H9 (cell line): ENCODE data around the gene ANKRD11. TPM values are rescaled to one million over a fixed set of nuclear protein-coding genes. Genes with fewer than 3 reads are reported as not detected.
"Not testable (repeated sequence)": the region's sequence is repeated elsewhere in the genome, so short reads cannot be mapped to it uniquely, and the experiment has no call there.

Source experiments
- DNase-seq: peaks from one replicate; pipeline ENCODE4 v3.0.0-alpha.2; 2017
- H2AFZ ChIP-seq: one replicate; pipeline ENCODE4 v1.6.1; 2013; ENCODE audit warnings: mild to moderate bottlenecking, low read length, control low read depth, moderate library complexity
- H2AK5ac ChIP-seq: 2 replicates; pipeline ENCODE4 v1.6.1; 2013; ENCODE audit warnings: low read length, control low read depth, mixed read lengths; ENCODE audit not compliant: insufficient read length
- H2BK120ac ChIP-seq: one replicate; pipeline ENCODE4 v1.6.1; 2013; ENCODE audit warnings: low read depth, mild to moderate bottlenecking, low read length, control low read depth, inconsistent platforms; ENCODE audit not compliant: poor library complexity, severe bottlenecking
- H2BK12ac ChIP-seq: 2 replicates; pipeline ENCODE4 v1.6.1; 2013; ENCODE audit warnings: low read length, control low read depth, mixed read lengths, low read depth; ENCODE audit not compliant: insufficient read length
- H2BK15ac ChIP-seq: 2 replicates; pipeline ENCODE4 v1.6.1; 2013; ENCODE audit warnings: low read depth, low read length, control low read depth
- H2BK20ac ChIP-seq: one replicate; pipeline ENCODE4 v1.6.1; 2013; ENCODE audit warnings: low read depth, mild to moderate bottlenecking, low read length, control low read depth, inconsistent platforms; ENCODE audit not compliant: poor library complexity, severe bottlenecking
- H2BK5ac ChIP-seq: 2 replicates; pipeline ENCODE4 v1.6.1; 2013; ENCODE audit warnings: low read length, control low read depth, mixed read lengths; ENCODE audit not compliant: insufficient read length
- H3K14ac ChIP-seq: 2 replicates; pipeline ENCODE4 v1.6.1; 2013; ENCODE audit warnings: low read length, control low read depth; ENCODE audit not compliant: insufficient read depth
- H3K18ac ChIP-seq: 2 replicates; pipeline ENCODE4 v1.6.1; 2013; ENCODE audit warnings: low read depth, mild to moderate bottlenecking, mixed read lengths, low read length, control low read depth; ENCODE audit not compliant: insufficient read length
- H3K23ac ChIP-seq: 2 replicates; pipeline ENCODE4 v1.6.1; 2013; ENCODE audit warnings: low read length, control low read depth, mixed read lengths, low read depth; ENCODE audit not compliant: insufficient read length
- H3K23me2 ChIP-seq: 2 replicates; pipeline ENCODE4 v1.6.1; 2013; ENCODE audit warnings: low read depth, mild to moderate bottlenecking, mixed read lengths, low read length, control low read depth; ENCODE audit not compliant: insufficient read length, poor library complexity, severe bottlenecking
- H3K27ac ChIP-seq: 2 replicates; pipeline ENCODE4 v1.5.1; 2013; ENCODE audit warnings: low read length, control low read depth, mixed read lengths, low read depth; ENCODE audit not compliant: insufficient read length
- H3K27me3 ChIP-seq: 2 replicates; pipeline ENCODE4 v1.6.1; 2013; ENCODE audit warnings: low read length, control low read depth, inconsistent platforms; ENCODE audit not compliant: insufficient read depth
- H3K4ac ChIP-seq: 2 replicates; pipeline ENCODE4 v1.6.1; 2013; ENCODE audit warnings: low read depth, mild to moderate bottlenecking, control low read depth, inconsistent platforms, low read length, moderate library complexity
- H3K4me1 ChIP-seq: 2 replicates; pipeline ENCODE4 v1.6.1; 2013; ENCODE audit warnings: low read length, control low read depth, inconsistent platforms; ENCODE audit not compliant: insufficient read depth
- H3K4me2 ChIP-seq: 2 replicates; pipeline ENCODE4 v1.6.1; 2013; ENCODE audit warnings: low read length, control low read depth, mixed read lengths; ENCODE audit not compliant: insufficient read length, insufficient read depth
- H3K56ac ChIP-seq: 2 replicates; pipeline ENCODE4 v1.6.1; 2013; ENCODE audit warnings: low read depth, mild to moderate bottlenecking, mixed read lengths, low read length, control low read depth; ENCODE audit not compliant: insufficient read length
- H3K79me1 ChIP-seq: 2 replicates; pipeline ENCODE4 v1.6.1; 2013; ENCODE audit warnings: low read depth, mild to moderate bottlenecking, moderate library complexity, low read length, control low read depth, inconsistent platforms; ENCODE audit not compliant: insufficient read depth, poor library complexity, severe bottlenecking
- H3K79me2 ChIP-seq: 2 replicates; pipeline ENCODE4 v1.6.1; 2013; ENCODE audit warnings: low read length, control low read depth, inconsistent platforms; ENCODE audit not compliant: insufficient read depth
- H3K9ac ChIP-seq: 2 replicates; pipeline ENCODE4 v1.6.1; 2013; ENCODE audit warnings: low read length, control low read depth, mixed read lengths; ENCODE audit not compliant: insufficient read length; ENCODE audit errors: extremely low read depth
- H3K9me3 ChIP-seq: one replicate; pipeline ENCODE4 v1.6.1; 2013; ENCODE audit warnings: low read depth, low read length, inconsistent platforms; ENCODE audit not compliant: control insufficient read depth
- H3T11ph ChIP-seq: one replicate; pipeline ENCODE4 v1.6.1; 2013; ENCODE audit warnings: mild to moderate bottlenecking, low read length, control low read depth, inconsistent platforms
- H4K20me1 ChIP-seq: one replicate; pipeline ENCODE4 v1.6.1; 2013; ENCODE audit not compliant: control insufficient read depth, insufficient read length, insufficient read depth
- H4K5ac ChIP-seq: 2 replicates; pipeline ENCODE4 v1.6.1; 2013; ENCODE audit warnings: low read depth, mild to moderate bottlenecking, mixed read lengths, low read length, control low read depth; ENCODE audit not compliant: insufficient read length
- H4K8ac ChIP-seq: replicated peaks from 2 replicates; pipeline ENCODE4 v1.6.1; 2013; ENCODE audit warnings: low read length, control low read depth, mixed read lengths, low read depth; ENCODE audit not compliant: insufficient read length
- H4K91ac ChIP-seq: 2 replicates; pipeline ENCODE4 v1.6.1; 2013; ENCODE audit warnings: low read depth, mild to moderate bottlenecking, moderate library complexity, mixed read lengths, low read length, control low read depth; ENCODE audit not compliant: insufficient read length
- H3K27ac Mint-ChIP-seq, 3 experiments: 2 replicates in 2 of 3; 3 replicates in 1 of 3; pipeline ENCODE4 v1.8.0; 2020 to 2021; ENCODE audit warnings: mixed read lengths in 3 of 3, mild to moderate bottlenecking in 1 of 3, moderate library complexity in 1 of 3
- H3K27me3 Mint-ChIP-seq: 2 replicates; pipeline ENCODE4 v1.8.0; 2021; ENCODE audit warnings: low read depth, mild to moderate bottlenecking, moderate library complexity, mixed read lengths
- H3K36me3 Mint-ChIP-seq, 3 experiments: 2 replicates in 2 of 3; 3 replicates in 1 of 3; pipeline ENCODE4 v1.8.0; 2020 to 2021; ENCODE audit warnings: low read depth in 3 of 3, mixed read lengths in 3 of 3; ENCODE audit not compliant: insufficient read depth in 1 of 3
- H3K4me1 Mint-ChIP-seq, 2 experiments: 2 replicates each; pipeline ENCODE4 v1.8.0; 2020; ENCODE audit warnings: mixed read lengths in 2 of 2
- H3K4me3 Mint-ChIP-seq, 2 experiments: 2 replicates in 1 of 2; 3 replicates in 1 of 2; pipeline ENCODE4 v1.8.0; 2020 to 2021; ENCODE audit warnings: mild to moderate bottlenecking in 2 of 2, mixed read lengths in 2 of 2, moderate library complexity in 1 of 2
- H3K9me3 Mint-ChIP-seq, 2 experiments: 2 replicates in 1 of 2; 3 replicates in 1 of 2; pipeline ENCODE4 v1.8.0; 2020; ENCODE audit warnings: mild to moderate bottlenecking in 2 of 2, mixed read lengths in 2 of 2, moderate library complexity in 1 of 2
- CTCF ChIP-seq: fragments of 200-600 bp; sonication (generic); conservative IDR thresholded peaks from 3 replicates; pipeline ENCODE4 v1.8.0; 2021; ENCODE audit warnings: antibody characterized with exemption, mild to moderate bottlenecking
- WGBS: extraction: QIAGEN DNeasy Blood & Tissue Kit; methylation state at CpG from one replicate; pipeline ENCODE4 v1.1.7; 2013; ENCODE audit warnings: missing lambda C conversion rate, low lambda C conversion rate, mixed read lengths; ENCODE audit not compliant: insufficient read length; ENCODE audit errors: extremely low coverage; 5-methylcytosine and 5-hydroxymethylcytosine counted together
- total RNA-seq: library from RNA; stranded (reverse); gene quantifications from 2 replicates; pipeline ENCODE4 v1.2.1, GENCODE V29; 2021

Gene ANKRD11
- total RNA-seq, 1 experiment from 2014 or later: 181 TPM

GRCh38 chr16:89436366-89436765 lies 54.0 kb downstream of the ANKRD11 start:
- H3K9me3 ChIP-seq: no peaks in the 10 kb centered on the region
- H2BK15ac ChIP-seq: no peak overlapping the region
- no peak overlapping the region for H3K56ac ChIP-seq
- H3T11ph ChIP-seq: no peak overlapping the region
- H2BK5ac ChIP-seq: no peak overlapping the region
- no peak overlapping the region for H3K23ac ChIP-seq
- peaks cover 3% of the 10 kb centered on the region in 2 experiments; a peak in 2 of 5 replicates for H3K9me3 Mint-ChIP-seq
- H3K23me2 ChIP-seq: no peaks in the 10 kb centered on the region
- no peak overlapping the region for H4K5ac ChIP-seq
- H3K27ac Mint-ChIP-seq: no peak overlapping the region
- H3K27ac ChIP-seq: no peak overlapping the region
- H2AK5ac ChIP-seq: no peak overlapping the region
- H3K4me1 ChIP-seq: peaks cover 10% of the 10 kb centered on the region
- no peak overlapping the region for H3K4me2 ChIP-seq
- H2BK20ac ChIP-seq: no peak overlapping the region
- no peak overlapping the region for H3K9ac ChIP-seq
- no peak for DNase-seq
- no peaks in the 10 kb centered on the region for H3K27me3 ChIP-seq
- H3K18ac ChIP-seq: no peak overlapping the region
- no peak overlapping the region for H2BK120ac ChIP-seq
- peaks cover 95% of the 10 kb centered on the region for H3K79me2 ChIP-seq
- H2BK12ac ChIP-seq: no peak overlapping the region
- no peak for TF ChIP-seq CTCF
- peaks cover 7% of the 10 kb centered on the region for H3K79me1 ChIP-seq
- no peak overlapping the region for H4K91ac ChIP-seq
- WGBS: no CpG with 5 or more reads among the region's 10 CpGs
- H4K20me1 ChIP-seq: peaks cover 3% of the 10 kb centered on the region
- H3K27me3 Mint-ChIP-seq: no peaks in the 10 kb centered on the region; the same call in 1 of the 2 replicates
- no peak overlapping the region for H4K8ac ChIP-seq
- peaks cover 40 to 43% of the 10 kb centered on the region in 2 experiments for H3K4me1 Mint-ChIP-seq
- H2AFZ ChIP-seq: no peak overlapping the region
- no peak overlapping the region for H3K4me3 Mint-ChIP-seq
- H3K14ac ChIP-seq: no peak overlapping the region
- H3K36me3 Mint-ChIP-seq: peaks cover 11 to 21% (median 17%) of the 10 kb centered on the region in 3 experiments
- no peak overlapping the region for H3K4ac ChIP-seq

GRCh38 chr16:89435059-89435458 lies 55.3 kb downstream of the ANKRD11 start:
- H2BK5ac ChIP-seq, H2BK120ac ChIP-seq, DNase-seq, H3K23ac ChIP-seq, H3K4ac ChIP-seq, H2AFZ ChIP-seq, H3K4me2 ChIP-seq, H4K8ac ChIP-seq, H3K4me3 Mint-ChIP-seq, H3K18ac ChIP-seq, H3K27me3 ChIP-seq, H4K20me1 ChIP-seq, H3K4me1 ChIP-seq, H4K5ac ChIP-seq, H3K9ac ChIP-seq, H2BK12ac ChIP-seq, H4K91ac ChIP-seq, H3K27me3 Mint-ChIP-seq, H3K14ac ChIP-seq, H3K27ac ChIP-seq, H3T11ph ChIP-seq, H3K56ac ChIP-seq, H2BK15ac ChIP-seq, H3K79me1 ChIP-seq, H2BK20ac ChIP-seq, H3K23me2 ChIP-seq, H2AK5ac ChIP-seq, H3K9me3 Mint-ChIP-seq, H3K9me3 ChIP-seq: not testable (repeated sequence)
- no CpG with 5 or more reads among the region's 5 CpGs for WGBS
- H3K27ac Mint-ChIP-seq: peak overlapping the region in 2 of 3 experiments; percentile 14 to 44; a peak in 4 of 7 replicates
- H3K79me2 ChIP-seq: peaks cover 96% of the 10 kb centered on the region
- peaks cover 11 to 19% (median 14%) of the 10 kb centered on the region in 3 experiments for H3K36me3 Mint-ChIP-seq
- peaks cover 30 to 33% of the 10 kb centered on the region in 2 experiments for H3K4me1 Mint-ChIP-seq
